Stimulated activated CD4-positive, alpha-beta T cell treated with anti-CD3 and anti-CD28 coated beads, Interleukin-1b, Interleukin-23, amount 100 ng/mL, for 24 hours (primary cell): ENCODE data around the gene STXBP6.
"Not testable (repeated sequence)": the region's sequence is repeated elsewhere in the genome, so short reads cannot be mapped to it uniquely, and the experiment has no call there.

Source experiments
- DNase-seq, 4 experiments: peaks; one replicate each; pipeline ENCODE4 v3.0.0-alpha.2; 2020; ENCODE audit warnings: low read depth in 4 of 4, low spot score in 1 of 4

The STXBP6 gene

DNA sequence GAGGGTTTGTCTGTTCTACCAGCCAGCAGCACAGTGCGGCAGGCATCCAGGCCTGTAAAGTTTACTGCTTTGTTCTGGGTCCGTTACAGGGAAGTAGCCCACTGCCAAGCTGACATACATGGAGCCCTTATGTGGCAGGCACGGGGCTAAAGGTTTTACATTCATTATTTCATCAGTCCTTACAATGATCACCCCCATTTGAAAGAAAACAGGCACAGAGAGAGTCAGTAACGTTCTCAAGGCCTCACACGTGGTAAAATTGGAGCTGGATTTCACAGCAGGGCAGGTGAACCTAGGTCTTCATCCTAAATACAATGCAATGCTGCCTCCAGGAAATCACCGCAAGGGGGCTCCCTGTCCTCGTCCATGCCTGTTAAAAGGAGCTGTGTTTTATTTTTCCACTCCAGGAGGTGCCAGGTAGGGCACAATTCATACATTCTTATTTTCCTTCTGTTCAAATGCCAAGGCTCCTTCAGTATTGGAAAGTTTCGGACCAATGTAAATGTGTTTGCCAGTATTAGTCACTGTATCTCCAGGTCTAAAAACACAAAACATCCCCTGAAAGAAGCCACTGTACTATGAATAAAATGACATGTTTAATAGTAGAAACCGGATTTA is 243.8 kb downstream of the STXBP6 start:
- peak in 2 of 4 experiments; percentile 5 to 34 for DNase-seq

DNA sequence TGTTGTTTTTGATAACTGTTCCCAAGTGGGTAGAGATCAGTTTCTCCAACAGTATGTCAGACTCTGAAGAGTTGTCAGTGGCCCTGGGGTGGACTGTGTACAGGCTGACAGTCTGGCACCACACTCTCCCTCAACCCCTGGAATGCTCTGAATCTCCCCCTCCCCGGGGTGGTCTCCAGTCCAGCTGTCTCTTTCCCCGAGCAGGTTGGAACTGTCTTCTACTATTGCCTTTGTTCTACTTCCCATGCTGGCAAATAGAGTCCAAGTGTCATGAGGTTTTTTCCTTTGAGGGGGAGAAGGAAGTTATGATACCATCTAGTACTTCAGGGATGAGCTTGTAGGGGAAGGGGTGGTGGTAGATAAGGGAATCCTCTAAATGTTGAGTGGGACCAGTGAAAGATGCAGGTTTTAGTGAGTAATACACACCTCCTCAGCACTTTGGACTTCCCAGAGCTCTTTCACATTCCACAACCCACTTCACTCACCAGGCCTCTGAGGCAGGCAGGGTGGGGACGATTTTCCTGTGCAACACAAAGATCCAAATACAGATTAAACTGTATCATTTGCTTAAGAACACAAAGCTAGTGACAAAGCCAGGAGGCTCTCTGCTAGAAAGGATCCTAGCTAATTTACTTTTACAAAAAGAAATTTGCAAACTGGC is 245.3 kb downstream of the STXBP6 start:
- no peak for DNase-seq

- no peak for DNase-seq
Observed at GRCh38 chr14:24803933-24804494, 245.9 kb downstream of the STXBP6 start.

DNA sequence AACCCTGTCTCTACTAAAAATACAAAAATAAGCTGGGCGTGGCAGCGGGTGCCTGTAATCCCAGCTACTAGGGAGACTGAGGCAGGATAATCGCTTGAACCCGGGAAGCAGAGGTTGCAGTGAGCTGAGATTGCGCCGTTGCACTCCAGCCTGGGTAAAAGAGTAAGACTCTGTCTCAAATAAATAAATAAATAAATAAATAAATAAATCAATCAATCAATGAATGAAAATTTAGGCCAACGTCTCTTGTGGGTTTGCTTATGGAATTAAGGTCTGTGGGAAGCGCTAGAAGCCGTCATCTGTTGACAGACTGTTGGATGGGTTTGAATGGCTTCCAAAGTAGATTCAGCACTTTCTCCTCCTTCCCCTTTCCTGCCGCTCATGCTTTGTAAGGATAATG is 246.5 kb downstream of the STXBP6 start:
- not testable (repeated sequence) for DNase-seq

- no peak for DNase-seq
Observed at GRCh38 chr14:24802236-24802635, 247.7 kb downstream of the STXBP6 start.

DNA sequence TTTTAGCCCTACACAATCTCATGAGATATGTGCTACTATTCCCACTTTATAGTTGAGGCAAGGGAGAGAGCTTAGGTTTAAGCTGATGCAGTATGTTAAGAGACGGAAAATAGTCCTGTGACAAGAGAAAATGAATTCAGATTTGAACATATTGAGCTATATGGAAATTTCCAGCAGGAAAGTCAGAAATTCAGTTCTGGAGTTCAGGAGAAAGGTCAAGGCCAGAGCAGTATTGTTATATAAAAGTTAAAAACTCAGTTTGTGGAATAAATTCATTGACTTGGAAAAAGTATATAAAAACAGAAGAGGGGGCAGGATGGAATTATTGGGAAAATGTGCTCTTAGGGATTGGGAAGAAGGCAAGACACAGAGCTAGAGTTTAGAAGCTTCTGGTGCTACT is 248.9 kb downstream of the STXBP6 start:
- DNase-seq, result no peak

GRCh38 chr14:24798911-24799462 is 251.0 kb downstream of the STXBP6 start:
- no peak for DNase-seq

- DNase-seq, result no peak
Observed at GRCh38 chr14:24795406-24795805, 254.5 kb downstream of the STXBP6 start.

- no peak for DNase-seq
Observed at GRCh38 chr14:24794644-24795305, 255.2 kb downstream of the STXBP6 start.

GRCh38 chr14:24790196-24790595 is 259.8 kb downstream of the STXBP6 start:
- no peak for DNase-seq

- DNase-seq, result no peak
Observed at GRCh38 chr14:24789378-24789884, 260.5 kb downstream of the STXBP6 start.

DNA sequence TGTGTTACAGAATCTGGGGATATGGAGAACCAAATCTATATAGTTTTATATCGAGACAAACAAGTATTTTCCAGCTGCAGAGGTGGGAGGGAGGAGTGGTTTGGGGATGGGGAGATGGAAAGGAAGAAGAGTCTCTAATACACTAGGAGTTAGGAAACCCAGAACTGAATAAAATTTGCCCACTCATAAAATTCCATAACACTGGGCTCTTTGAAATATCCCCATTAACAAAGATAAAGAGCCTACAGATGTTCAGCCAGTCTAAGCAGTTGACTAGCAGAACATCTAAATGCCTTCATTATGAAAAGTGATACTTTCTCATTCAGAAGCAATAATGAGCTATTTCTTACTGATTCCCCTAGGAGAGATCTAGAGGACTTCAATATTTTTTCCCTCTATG is 264.2 kb downstream of the STXBP6 start:
- no peak for DNase-seq

DNA sequence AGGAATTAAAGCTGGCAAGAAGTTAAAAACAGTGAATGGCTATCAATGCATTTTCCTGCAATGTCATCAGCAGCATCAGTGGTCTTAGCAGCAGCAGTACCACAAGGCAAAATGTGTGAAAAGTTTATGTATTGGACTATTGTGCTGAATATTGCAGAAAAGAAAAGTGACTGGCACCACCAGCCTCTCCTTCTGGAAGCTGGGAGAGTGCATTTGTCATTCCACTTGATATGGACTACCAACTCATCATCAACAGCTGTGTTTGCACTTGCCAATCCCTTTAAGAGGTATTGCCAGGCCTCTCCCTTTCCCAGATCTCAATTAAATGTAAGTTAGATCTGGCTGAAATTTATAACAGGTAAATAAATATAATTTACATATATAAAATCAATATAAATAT is 265.0 kb downstream of the STXBP6 start:
- DNase-seq, result no peak

DNA sequence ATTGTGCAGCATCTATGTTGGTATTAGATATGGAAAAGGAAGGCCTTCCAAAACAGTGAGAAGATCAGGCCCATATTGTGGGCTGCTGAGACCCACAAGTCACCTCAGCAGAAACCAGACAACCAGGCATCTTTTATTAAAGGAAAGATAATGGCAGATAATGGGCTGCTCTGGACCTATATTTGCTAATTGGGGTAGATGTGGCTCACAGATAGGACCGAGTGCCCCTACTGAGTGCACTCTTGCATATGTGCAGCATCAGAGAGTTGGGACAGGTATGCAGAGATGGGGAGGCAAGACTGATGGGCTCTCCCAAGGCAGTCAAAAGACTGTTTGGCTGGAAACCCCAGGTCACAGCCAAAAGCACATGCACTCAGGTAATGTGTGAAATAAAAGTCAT is 266.2 kb downstream of the STXBP6 start:
- DNase-seq, result no peak

DNA sequence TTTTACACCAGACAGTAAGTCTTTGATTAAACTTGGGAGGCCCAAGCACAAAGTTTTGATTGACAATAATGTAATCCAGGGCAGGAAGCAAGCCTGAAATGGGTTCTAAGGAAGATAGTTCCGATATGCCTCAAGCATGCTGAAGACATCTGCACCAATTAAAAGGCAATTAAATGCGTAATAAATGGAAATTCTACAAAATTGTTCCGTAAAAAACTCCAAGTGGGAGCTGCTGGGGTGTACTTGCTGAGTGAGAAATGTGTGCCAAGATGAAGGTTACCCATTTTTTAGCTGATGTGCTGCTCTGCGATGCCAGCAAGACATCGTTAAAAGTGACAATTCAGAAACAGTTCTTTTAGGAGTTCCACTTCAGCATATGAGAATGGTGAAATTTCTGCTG is 269.7 kb downstream of the STXBP6 start:
- no peak for DNase-seq

DNA sequence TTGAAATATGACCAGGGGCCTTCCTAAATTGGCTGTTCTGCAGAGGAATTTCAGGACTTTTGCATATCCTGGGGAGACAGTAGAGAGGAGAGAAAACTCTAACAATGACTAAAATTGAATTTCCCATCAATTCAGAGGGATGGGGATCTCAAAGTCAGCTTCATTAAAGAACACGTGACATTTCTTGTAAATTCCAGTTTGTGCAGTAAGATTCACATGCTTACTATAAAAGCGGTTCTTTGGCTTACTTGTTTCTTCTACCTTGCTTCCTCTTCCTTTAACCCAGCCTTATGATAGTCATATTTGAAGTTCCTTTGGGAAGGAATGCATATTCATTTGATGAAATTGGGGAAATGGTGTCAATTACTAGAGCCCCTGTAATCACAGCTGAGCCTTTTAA is 272.3 kb downstream of the STXBP6 start:
- no peak for DNase-seq

DNA sequence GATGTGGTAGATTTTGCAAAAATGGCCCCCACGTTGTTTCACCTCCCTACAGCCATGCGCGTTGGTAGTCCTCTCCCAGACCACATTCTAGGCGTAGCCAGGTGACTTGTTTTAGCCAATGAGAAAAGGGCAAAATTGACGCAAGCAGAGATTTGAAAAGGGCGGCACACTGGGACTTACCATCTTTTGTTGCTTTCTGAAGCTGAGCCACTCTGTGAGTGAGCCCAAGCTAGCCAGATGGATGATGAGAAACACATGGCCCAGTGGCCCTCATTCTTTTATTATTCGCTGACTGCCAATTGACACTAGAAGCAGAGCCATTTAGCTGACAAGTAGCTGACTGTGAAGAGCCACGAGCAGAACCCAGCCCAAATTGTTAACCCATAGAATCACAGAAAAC is 274.0 kb downstream of the STXBP6 start:
- no peak for DNase-seq

GRCh38 chr14:24774187-24774915 is 275.6 kb downstream of the STXBP6 start:
- no peak for DNase-seq

DNA sequence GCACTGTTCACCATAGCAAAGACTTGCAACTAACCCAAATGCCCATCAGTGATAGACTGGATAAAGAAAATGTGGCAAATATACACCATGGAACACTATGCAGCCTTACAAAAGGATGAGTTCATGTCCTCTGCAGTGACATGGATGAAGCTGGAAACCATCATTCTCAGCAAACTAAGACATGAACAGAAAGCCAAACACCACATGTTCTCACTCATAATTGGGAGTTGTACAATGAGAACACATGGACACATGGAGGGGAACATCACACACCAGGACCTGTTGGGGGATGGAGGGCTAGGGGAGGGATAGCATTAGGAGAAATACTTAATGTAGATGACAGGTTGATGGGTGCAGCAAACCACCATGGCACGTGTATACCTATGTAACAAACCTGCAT is 276.4 kb downstream of the STXBP6 start:
- not testable (repeated sequence) for DNase-seq

- no peak for DNase-seq
Observed at GRCh38 chr14:24766434-24766833, 283.5 kb downstream of the STXBP6 start.

GRCh38 chr14:24761141-24761540 is 288.8 kb downstream of the STXBP6 start:
- DNase-seq, result no peak
